ENCODE data around the gene MTHFS.
"Not testable (repeated sequence)": the region's sequence is repeated elsewhere in the genome, so short reads cannot be mapped to it uniquely, and the experiment has no call there.

Gene MTHFS

GRCh38 chr15:79914728-79915127 lies 17.9 kb upstream of the MTHFS start:
- no peak for DNase-seq

GRCh38 chr15:79909556-79910335 lies 12.9 kb upstream of the MTHFS start:
- not testable (repeated sequence) for DNase-seq

- no peak for DNase-seq
Observed at GRCh38 chr15:79904271-79904670, 7.5 kb upstream of the MTHFS start.

- DNase-seq, result no peak
Observed at GRCh38 chr15:79903626-79904025, 6.8 kb upstream of the MTHFS start.

- no peak for DNase-seq
Observed at GRCh38 chr15:79903144-79903543, 6.3 kb upstream of the MTHFS start.

- DNase-seq, result no peak
Observed at GRCh38 chr15:79901958-79902357, 5.1 kb upstream of the MTHFS start.

GRCh38 chr15:79900818-79901378 lies 4.1 kb upstream of the MTHFS start:
- DNase-seq, result not testable (repeated sequence)

- no peak for DNase-seq
Observed at GRCh38 chr15:79900087-79900486, 3.3 kb upstream of the MTHFS start.

- not testable (repeated sequence) for DNase-seq
Observed at GRCh38 chr15:79898786-79899185, 2.0 kb upstream of the MTHFS start.

GRCh38 chr15:79898369-79898768 lies 1.6 kb upstream of the MTHFS start:
- no peak for DNase-seq

- DNase-seq, result no peak
Observed at GRCh38 chr15:79897701-79898113, 893 bp upstream of the MTHFS start.

- no peak for DNase-seq
Observed at GRCh38 chr15:79897380-79897678, 515 bp upstream of the MTHFS start.

GRCh38 chr15:79896131-79896633 lies 632 bp downstream of the MTHFS start:
- no peak for DNase-seq

GRCh38 chr15:79887054-79887930 lies 9.5 kb downstream of the MTHFS start:
- DNase-seq, result no peak

- no peak for DNase-seq
Observed at GRCh38 chr15:79886124-79886523, 10.7 kb downstream of the MTHFS start.

- DNase-seq, result no peak
Observed at GRCh38 chr15:79884204-79884596, 12.6 kb downstream of the MTHFS start.

- no peak for DNase-seq
Observed at GRCh38 chr15:79883579-79884203, 13.1 kb downstream of the MTHFS start.

- no peak for DNase-seq
Observed at GRCh38 chr15:79881668-79882067, 15.1 kb downstream of the MTHFS start.

GRCh38 chr15:79881254-79881653 lies 15.6 kb downstream of the MTHFS start:
- no peak for DNase-seq

GRCh38 chr15:79878078-79878705 lies 18.6 kb downstream of the MTHFS start:
- no peak for DNase-seq

GRCh38 chr15:79875213-79875612 lies 21.6 kb downstream of the MTHFS start:
- no peak for DNase-seq

GRCh38 chr15:79874242-79874641 lies 22.6 kb downstream of the MTHFS start:
- no peak for DNase-seq

Measured in NCI-H187 treated with DMSO at 0.1 percent for 48 hours (cell line).